AG10803 (cell line): ENCODE measurements around the gene NFAT5.

Experiments used
- DNase-seq: peaks from one replicate; pipeline ENCODE4 v3.0.0; 2010; ENCODE audit warnings: low read depth
- H3K4me3 ChIP-seq: 2 replicates; pipeline ENCODE4 v1.5.1; 2011; ENCODE audit warnings: mild to moderate bottlenecking, low read length, control low read depth
- TF ChIP-seq, protein P1 (sequence below): conservative IDR thresholded peaks from 2 replicates; pipeline ENCODE4 v1.5.1; 2011; ENCODE audit warnings: mild to moderate bottlenecking, low read length, control low read depth, inconsistent platforms

The NFAT5 gene

DNA sequence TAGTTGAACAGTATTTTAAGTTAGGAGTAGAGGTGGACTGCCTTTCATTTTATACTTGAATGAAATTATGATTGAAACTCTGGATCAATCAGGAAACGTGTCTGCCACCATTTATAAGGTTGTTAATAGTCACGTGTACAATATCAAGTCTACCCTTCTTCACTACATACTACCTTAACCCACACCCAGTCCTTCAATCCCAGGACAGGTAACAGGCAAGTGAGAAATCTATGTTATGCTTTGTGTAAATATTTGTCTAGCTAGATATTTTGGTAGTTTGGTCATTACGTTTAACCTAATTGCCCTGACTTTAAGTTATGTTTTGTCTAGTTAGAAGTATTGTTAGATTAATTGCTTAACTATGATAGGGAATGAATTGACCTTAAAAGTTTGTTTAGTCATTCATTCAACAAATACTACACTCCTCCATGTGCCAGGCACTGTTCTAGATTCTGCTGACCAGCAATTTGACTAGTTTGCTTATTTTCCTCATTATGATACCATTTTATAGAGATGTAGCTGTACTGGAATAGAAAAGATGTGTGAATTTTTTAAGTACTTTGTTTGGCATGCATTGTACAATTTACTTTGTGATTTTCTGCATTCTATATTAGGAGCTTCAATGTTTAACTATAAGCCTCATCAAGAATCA, 88.6 kb downstream of the NFAT5 start:
- no peak for DNase-seq
- no peak overlapping the region for H3K4me3 ChIP-seq
- TF ChIP-seq, protein P1, sequence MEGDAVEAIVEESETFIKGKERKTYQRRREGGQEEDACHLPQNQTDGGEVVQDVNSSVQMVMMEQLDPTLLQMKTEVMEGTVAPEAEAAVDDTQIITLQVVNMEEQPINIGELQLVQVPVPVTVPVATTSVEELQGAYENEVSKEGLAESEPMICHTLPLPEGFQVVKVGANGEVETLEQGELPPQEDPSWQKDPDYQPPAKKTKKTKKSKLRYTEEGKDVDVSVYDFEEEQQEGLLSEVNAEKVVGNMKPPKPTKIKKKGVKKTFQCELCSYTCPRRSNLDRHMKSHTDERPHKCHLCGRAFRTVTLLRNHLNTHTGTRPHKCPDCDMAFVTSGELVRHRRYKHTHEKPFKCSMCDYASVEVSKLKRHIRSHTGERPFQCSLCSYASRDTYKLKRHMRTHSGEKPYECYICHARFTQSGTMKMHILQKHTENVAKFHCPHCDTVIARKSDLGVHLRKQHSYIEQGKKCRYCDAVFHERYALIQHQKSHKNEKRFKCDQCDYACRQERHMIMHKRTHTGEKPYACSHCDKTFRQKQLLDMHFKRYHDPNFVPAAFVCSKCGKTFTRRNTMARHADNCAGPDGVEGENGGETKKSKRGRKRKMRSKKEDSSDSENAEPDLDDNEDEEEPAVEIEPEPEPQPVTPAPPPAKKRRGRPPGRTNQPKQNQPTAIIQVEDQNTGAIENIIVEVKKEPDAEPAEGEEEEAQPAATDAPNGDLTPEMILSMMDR = no peak

DNA sequence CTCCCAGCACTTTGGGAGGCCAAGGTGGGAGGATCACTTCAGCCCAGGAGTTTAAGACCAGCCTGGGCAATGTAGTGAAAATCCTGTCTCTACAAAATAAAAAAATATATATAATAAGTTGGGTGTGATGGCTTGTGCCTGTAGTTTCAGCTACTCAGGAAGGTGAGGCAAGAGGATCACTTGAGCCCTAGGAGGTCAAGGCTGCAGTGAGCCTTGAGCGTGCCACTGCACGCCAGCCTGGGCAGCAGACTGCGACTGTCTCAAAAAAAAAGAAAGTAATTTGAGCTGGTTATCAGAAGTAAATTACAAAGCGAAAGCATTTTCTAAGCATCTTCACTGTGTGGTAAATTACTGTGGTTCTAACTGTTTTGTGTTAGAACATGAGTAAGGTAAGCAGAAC, 94.4 kb downstream of the NFAT5 start:
- DNase-seq = no peak
- TF ChIP-seq, protein P1 = no peak
- H3K4me3 ChIP-seq = no peak overlapping the region

DNA sequence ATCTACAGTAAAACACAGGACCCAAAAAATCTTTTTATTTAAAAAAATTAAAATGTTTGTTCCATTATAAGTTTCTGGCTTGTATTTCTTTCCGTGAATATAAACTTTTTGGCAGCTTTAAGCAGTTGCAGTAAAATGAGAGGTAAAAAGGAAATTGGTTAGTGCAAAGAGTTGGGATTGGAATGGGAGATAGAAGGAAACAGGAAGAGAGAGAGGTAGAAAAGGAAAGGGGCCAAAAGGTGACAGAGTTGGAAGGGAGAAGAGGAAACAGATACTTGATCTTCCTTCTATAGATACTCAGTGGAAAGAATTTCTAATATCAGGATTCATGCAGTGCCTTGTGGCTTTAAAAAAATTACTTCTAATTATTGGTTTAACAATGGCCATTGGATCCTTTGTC, 97.1 kb downstream of the NFAT5 start:
- TF ChIP-seq, protein P1 = no peak
- no peak for DNase-seq
- no peak overlapping the region for H3K4me3 ChIP-seq

- H3K4me3 ChIP-seq = no peak overlapping the region
- TF ChIP-seq, protein P1 = no peak
- no peak for DNase-seq
Observed at GRCh38 chr16:69663846-69664245, 98.1 kb downstream of the NFAT5 start.

- no peak overlapping the region for H3K4me3 ChIP-seq
- TF ChIP-seq, protein P1 = no peak
- DNase-seq = no peak
Observed at GRCh38 chr16:69669577-69669976, 103.8 kb downstream of the NFAT5 start.

GRCh38 chr16:69672315-69672997, 106.7 kb downstream of the NFAT5 start:
- TF ChIP-seq, protein P1 = no peak
- no peak overlapping the region for H3K4me3 ChIP-seq
- DNase-seq = no peak
